Measurements from ENCODE around the gene HSPG2.

- TF ChIP-seq RAD21 (IDR thresholded peaks at IDR 0.05; ENCODE audit: low read depth) (no peak), USF1 (IDR thresholded peaks at IDR 0.05) (no peak), ZBTB7A (IDR thresholded peaks at IDR 0.05; ENCODE audit: low read depth) (no peak), EGR1 (IDR thresholded peaks at IDR 0.05) (no peak), TAF1 (IDR thresholded peaks at IDR 0.05; ENCODE audit: low read depth) (no peak), TCF12 (IDR thresholded peaks at IDR 0.05; ENCODE audit: low read depth) (no peak), NFIC (IDR thresholded peaks at IDR 0.05) (no peak), EP300 (IDR thresholded peaks at IDR 0.05; ENCODE audit: borderline replicate concordance) (no peak), MAX (IDR thresholded peaks at IDR 0.05) (no peak), TEAD4 (IDR thresholded peaks at IDR 0.05) (no peak), REST (IDR thresholded peaks at IDR 0.05; ENCODE audit: low read depth) (no peak)
Observed at GRCh38 chr1:21838359-21839157, 98.6 kb downstream of the HSPG2 start.
